ENCODE measurements around the gene PODXL2.

PODXL2 gene

GRCh38 chr3:127606086-127606805 lies 22.7 kb upstream of the PODXL2 start:
- DNase-seq = no peak

- no peak for DNase-seq
These were observed 21.9 kb upstream of the PODXL2 start for GRCh38 chr3:127606981-127607595.

DNA sequence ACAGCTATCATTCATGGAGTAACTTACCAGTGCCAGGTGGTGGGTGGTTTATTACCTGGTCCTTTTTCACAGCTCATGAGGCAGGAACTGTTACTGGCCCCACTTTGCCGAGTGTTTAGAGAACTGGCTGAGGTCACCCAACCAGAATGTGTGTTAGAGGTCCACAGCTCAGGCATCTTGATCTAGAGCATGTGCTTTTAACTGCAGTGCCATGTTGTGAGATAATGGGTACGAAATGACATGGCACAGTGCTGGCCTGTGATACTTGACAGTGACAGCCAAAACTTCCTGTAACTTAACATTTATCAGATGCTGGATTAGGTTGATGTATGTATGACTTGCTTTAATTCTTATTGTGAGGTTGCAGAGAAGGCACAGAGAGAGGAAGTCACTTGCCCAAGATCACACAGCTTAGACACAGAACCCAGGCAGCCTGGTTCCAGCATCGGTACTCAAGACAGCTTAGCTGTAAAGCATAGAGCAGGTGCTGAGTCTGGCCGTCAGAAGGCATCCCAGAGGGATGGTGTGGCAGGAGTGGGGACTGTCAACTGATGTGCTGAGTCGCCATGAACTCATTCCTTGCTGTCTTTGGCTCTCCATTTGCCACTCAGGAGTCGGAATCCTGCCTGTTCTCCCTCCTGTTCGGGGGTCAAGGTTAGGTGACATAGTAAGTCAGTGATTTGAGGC lies 21.2 kb upstream of the PODXL2 start:
- no peak for DNase-seq

GRCh38 chr3:127608362-127608718 lies 20.6 kb upstream of the PODXL2 start:
- no peak for DNase-seq

- DNase-seq = no peak
These were observed 18.9 kb upstream of the PODXL2 start for GRCh38 chr3:127610105-127610504.

- DNase-seq = no peak
These were observed 17.7 kb upstream of the PODXL2 start for GRCh38 chr3:127611251-127611650.

- DNase-seq = no peak
These were observed 16.0 kb upstream of the PODXL2 start for GRCh38 chr3:127612966-127613365.

DNA sequence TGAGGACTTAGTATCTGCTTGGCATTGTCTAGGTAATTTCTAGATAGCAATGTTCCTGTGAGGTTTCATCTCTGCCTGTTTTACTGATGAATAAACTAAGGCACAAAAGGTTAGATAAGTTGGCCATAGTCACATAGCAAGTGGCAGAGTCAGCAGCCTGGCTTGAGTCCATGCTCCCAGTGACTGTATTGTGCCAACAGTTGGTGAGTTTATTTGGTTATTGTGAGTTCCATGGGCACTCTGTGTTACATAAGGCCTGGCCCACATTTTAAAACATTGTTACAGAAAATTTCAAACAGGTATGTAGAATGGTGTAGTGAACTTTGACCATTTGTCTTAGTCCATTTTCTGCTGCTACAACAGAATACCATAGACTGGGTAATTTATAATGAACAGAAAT lies 15.6 kb upstream of the PODXL2 start:
- DNase-seq = no peak

DNA sequence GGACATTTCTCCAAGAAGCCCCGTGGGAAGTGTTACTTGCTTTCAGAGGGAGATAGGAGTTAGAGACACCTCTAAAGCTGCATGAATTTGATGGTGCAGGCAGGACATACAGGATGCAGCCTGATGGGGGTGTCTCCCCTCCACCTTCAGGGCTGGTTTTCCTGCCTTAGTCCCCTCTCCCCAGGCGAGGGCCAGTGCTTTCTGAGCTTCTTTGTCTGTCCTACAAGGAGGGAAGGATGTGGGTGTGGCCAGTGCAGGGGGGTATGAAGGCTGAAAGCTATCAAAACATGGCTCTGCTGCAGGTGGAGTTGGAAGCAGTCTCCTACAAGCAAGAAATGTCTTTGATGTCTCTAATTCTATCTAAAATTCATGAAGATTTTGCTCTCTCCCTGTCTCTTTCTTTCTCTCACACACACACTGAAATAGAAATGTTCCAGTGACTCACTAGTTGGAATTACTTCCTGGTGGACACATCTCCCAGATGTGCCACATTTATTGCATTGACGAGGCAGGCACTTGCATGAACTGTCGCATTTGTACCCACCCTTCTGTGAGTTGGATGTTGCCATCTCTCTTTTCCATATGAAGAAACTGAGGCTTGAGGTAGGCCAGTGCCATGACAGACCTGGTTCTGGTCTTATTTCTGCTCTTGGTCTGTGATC lies 13.9 kb upstream of the PODXL2 start:
- no peak for DNase-seq

GRCh38 chr3:127615631-127616305 lies 13.2 kb upstream of the PODXL2 start:
- DNase-seq = no peak

GRCh38 chr3:127616836-127617605 lies 12.0 kb upstream of the PODXL2 start:
- no peak for DNase-seq

GRCh38 chr3:127618891-127619290 lies 10.1 kb upstream of the PODXL2 start:
- no peak for DNase-seq

DNA sequence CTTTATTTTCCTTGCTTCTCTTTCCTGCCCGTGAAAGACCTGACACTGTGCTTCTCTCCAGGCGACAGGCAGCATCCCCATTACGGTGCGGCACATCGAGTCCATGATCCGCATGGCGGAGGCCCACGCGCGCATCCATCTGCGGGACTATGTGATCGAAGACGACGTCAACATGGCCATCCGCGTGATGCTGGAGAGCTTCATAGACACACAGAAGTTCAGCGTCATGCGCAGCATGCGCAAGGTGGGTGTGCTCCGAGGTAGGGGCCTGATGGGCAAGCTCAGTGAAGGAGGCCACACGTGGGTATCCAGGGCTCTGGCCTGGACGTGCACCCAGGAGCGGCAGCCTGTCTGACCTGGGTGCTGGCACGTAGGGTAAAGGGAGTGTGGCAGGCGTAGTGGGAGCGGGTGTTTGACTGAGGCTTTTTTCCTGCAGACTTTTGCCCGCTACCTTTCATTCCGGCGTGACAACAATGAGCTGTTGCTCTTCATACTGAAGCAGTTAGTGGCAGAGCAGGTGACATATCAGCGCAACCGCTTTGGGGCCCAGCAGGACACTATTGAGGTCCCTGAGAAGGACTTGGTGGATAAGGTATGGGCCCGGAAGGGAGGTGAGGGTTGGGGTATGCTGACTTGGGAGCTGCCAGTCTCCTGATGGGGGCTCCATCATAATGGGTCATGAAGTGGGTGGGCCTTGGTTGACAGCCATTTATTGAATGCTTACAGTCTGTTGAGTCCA lies 8.2 kb upstream of the PODXL2 start:
- no peak for DNase-seq

GRCh38 chr3:127622031-127622430 lies 7.0 kb upstream of the PODXL2 start:
- no peak for DNase-seq

GRCh38 chr3:127622772-127623576 lies 6.0 kb upstream of the PODXL2 start:
- DNase-seq = no peak

DNA sequence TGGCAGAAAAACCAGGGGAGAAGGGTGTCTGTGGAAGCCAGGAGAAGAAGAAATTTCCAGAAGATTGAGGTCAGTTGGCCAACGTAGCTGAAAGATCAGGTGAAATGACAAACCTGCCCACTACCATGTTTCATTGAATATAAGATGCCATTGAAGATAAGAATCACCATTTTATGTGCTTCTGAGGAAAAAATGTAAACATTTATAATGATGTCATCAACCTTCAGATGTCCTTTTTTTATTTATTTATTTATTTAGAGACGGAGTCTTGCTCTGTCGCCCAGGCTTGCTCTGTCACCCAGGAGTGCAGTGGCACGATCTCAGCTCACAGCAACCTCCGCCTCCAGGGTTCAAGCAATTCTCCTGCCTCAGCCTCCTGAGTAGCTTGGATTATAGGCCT lies 4.9 kb upstream of the PODXL2 start:
- DNase-seq = no peak

DNA sequence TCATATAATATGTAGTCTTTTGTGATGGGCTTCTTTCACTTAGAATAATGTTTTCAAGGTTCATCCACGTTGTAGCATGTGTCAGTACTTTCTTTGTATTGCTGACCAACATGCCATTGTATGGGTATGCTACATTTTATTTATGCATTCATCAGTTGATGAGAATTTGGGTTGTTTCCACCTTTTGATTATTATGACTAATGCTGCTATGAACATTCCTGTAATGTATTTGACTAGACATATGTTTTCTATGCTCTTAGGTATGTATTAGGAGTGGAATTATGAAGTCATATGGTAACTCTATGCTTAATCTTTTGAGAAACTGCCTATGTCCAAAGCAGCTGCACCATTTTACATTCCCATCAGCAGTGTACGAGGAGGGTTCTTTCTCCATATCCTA lies 3.2 kb upstream of the PODXL2 start:
- no peak for DNase-seq

GRCh38 chr3:127628426-127628787 lies 578 bp upstream of the PODXL2 start:
- no peak for DNase-seq

DNA sequence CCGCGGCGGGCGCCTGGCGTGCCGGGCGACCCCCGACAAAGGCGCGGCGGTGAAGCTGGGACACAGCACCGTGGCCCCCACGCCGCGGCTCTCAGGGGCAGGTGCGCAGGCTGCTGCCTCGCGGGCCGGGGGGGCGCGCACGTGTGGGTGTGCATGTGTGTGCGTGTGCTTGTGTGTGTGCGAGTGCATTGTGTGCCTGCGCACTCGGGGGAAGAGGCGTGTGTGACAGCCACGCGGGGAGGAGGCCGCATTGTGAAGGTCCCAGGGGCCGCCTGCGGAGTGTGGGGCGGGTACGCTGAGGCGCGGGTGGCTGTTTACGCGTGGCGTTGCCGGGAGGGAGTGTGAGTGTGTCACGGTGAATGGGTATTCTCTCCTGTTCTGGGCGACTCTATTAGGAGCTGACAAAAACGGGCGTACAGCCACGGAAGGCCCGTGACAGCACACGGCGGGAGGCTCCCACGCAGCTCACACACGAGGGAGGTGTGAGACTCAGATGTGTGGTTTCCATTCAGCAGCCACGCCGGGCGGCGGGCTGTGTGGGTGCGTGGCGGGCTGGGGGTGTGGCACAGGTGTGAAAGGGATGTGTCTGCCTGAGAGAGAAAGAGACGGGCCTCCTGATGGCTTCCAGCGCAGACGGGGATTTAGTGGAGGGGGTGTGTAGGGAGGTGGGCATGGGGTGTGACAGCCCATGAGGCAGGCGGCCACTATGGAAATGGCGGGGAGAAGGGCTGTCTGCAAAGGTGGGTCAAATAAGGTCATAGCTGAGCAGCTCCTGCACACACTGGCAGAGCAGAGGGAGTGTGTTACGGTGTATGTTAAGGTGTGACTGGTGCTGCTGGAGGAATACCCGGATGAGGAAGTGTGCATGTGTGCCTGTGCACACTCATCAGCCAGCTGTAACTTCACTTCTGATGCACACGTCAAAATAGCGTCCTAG lies 750 bp downstream of the PODXL2 start:
- DNase-seq = no peak
